ENCODE data around the gene APBB2. TPM values are rescaled to one million over a fixed set of nuclear protein-coding genes. Genes with fewer than 3 reads are reported as not detected.

APBB2 gene
- total and polyA plus RNA-seq, 2 donors (not counting 1 experiment from before 2014, with no cell fraction given): 4.4 to 15.8 TPM

DNA sequence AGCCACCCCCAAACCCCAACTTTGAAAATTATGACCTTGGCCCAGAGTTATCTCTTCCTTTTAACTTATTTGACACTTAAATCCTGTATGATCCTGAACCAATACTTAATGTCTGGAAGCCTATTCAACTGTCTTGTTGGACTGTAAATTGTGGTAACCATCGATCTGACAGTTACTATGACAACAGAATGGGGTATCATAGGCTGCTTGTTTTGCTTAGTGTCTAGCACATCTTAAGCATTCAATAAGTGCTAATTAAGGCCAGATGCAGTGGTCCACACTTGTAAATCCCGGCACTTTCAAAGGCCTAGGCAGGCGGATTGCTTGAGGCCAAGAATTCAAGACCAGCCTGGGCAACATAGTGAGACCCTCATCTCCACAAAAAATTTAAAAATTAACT lies 175.0 kb downstream of the APBB2 start:
- Mint-ChIP-seq H3K4me1 (no peaks in the 10 kb centered on the region), H3K27ac (no peak overlapping the region), H3K27me3 (no peaks in the 10 kb centered on the region), H3K4me3 (no peak overlapping the region), H3K9me3 (ENCODE audit: insufficient read depth) (peaks cover under 1% of the 10 kb centered on the region)
- H3K9me3 ChIP-seq (ENCODE audit: control extremely low read depth in 1 of 3, control insufficient read depth in 2 of 3, insufficient read depth in 1 of 3, low read length in 2 of 3): peaks cover 0 to 3% (median 0%) of the 10 kb centered on the region in 3 donors
- WGBS (ENCODE audit: insufficient coverage): 100% methylated on average over 2 of the region's 3 CpGs
- ChIA-PET POLR2A (no interaction called here), CTCF (no interaction called here)
- H3K4me1 ChIP-seq (ENCODE audit: control insufficient read depth in 2 of 2, insufficient read depth in 2 of 2, low read length in 2 of 2): no peaks in the 10 kb centered on the region
- H3K27me3 ChIP-seq (replicated peaks in 1 of 4; ENCODE audit: control extremely low read depth in 1 of 4, control insufficient read depth in 3 of 4, insufficient read depth in 4 of 4, low read length in 3 of 4): no peaks in the 10 kb centered on the region
- ATAC-seq (ENCODE audit: low read depth) (no peak), DNase-seq (no peak)
- H3K4me2 ChIP-seq (replicated peaks; ENCODE audit: low read depth, low read length, poor library complexity, severe bottlenecking): no peak overlapping the region
- no peaks in the 10 kb centered on the region for H4K20me1 ChIP-seq (ENCODE audit: control insufficient read depth, insufficient read depth, low read length, poor library complexity, severe bottlenecking)
- no peaks in the 10 kb centered on the region for H3K79me2 ChIP-seq (ENCODE audit: control insufficient read depth, insufficient read depth, low read length)
- TF ChIP-seq, protein P1, sequence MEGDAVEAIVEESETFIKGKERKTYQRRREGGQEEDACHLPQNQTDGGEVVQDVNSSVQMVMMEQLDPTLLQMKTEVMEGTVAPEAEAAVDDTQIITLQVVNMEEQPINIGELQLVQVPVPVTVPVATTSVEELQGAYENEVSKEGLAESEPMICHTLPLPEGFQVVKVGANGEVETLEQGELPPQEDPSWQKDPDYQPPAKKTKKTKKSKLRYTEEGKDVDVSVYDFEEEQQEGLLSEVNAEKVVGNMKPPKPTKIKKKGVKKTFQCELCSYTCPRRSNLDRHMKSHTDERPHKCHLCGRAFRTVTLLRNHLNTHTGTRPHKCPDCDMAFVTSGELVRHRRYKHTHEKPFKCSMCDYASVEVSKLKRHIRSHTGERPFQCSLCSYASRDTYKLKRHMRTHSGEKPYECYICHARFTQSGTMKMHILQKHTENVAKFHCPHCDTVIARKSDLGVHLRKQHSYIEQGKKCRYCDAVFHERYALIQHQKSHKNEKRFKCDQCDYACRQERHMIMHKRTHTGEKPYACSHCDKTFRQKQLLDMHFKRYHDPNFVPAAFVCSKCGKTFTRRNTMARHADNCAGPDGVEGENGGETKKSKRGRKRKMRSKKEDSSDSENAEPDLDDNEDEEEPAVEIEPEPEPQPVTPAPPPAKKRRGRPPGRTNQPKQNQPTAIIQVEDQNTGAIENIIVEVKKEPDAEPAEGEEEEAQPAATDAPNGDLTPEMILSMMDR (IDR thresholded peaks at IDR 0.05): no peak
- no peak for TF ChIP-seq EZH2 (IDR thresholded peaks at IDR 0.05; ENCODE audit: borderline replicate concordance, insufficient read depth, low read depth, low read length, poor library complexity, severe bottlenecking)
- no peaks in the 10 kb centered on the region for H3K36me3 ChIP-seq (replicated peaks in 1 of 2; ENCODE audit: control extremely low read depth in 1 of 2, control insufficient read depth in 1 of 2, extremely low read depth in 1 of 2, insufficient read depth in 2 of 2, low read length in 1 of 2)
- no peak overlapping the region for H3K4me3 ChIP-seq (ENCODE audit: control extremely low read depth in 1 of 5, extremely low read depth in 1 of 5, insufficient read depth in 1 of 5, low read depth in 2 of 5, low read length in 4 of 5)
- no peak overlapping the region for H2AFZ ChIP-seq (ENCODE audit: insufficient read depth, low read depth, low read length, poor library complexity, severe bottlenecking)
- H3K9ac ChIP-seq (ENCODE audit: low read length): no peak overlapping the region
- no peak overlapping the region for H3K27ac ChIP-seq (ENCODE audit: low read length in 2 of 2)
- intact Hi-C loops (cut with micrococcal nuclease): no loop called here

DNA sequence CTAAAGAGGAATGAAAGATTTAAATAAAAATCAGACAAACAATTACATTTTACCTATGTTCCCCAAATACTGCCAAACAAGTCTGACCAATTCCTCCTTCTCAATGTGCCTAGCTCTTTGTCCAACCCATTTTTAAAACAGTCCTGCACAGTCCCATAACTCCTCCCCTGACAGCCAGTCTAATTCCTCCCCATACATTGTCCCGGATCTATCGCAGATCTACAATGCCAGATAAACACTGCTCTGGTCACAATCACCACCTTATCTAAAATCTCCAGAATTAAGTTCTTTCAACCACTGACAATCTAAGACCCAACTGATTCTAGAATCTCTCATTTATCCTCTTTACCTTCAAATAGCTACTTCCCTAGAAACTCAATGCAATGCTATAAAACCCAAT lies 176.0 kb downstream of the APBB2 start:
- Mint-ChIP-seq H3K4me1 (no peaks in the 10 kb centered on the region), H3K9me3 (ENCODE audit: insufficient read depth) (no peaks in the 10 kb centered on the region), H3K27ac (no peak overlapping the region), H3K27me3 (no peaks in the 10 kb centered on the region), H3K4me3 (no peak overlapping the region)
- ATAC-seq (ENCODE audit: low read depth) (no peak), DNase-seq (no peak)
- POLR2A ChIA-PET: no interaction called here
- Histone ChIP-seq H3K27ac (ENCODE audit: low read length in 2 of 2) (no peak overlapping the region), H3K27me3 (replicated peaks in 1 of 4; ENCODE audit: control extremely low read depth in 1 of 4, control insufficient read depth in 3 of 4, insufficient read depth in 4 of 4, low read length in 3 of 4) (no peaks in the 10 kb centered on the region), H2AFZ (ENCODE audit: insufficient read depth, low read depth, low read length, poor library complexity, severe bottlenecking) (no peak overlapping the region), H3K9me3 (ENCODE audit: control extremely low read depth in 1 of 3, control insufficient read depth in 2 of 3, insufficient read depth in 1 of 3, low read length in 2 of 3) (peaks cover 0 to 3% (median 0%) of the 10 kb centered on the region in 3 donors), H3K4me1 (ENCODE audit: control insufficient read depth in 2 of 2, insufficient read depth in 2 of 2, low read length in 2 of 2) (no peaks in the 10 kb centered on the region), H4K20me1 (ENCODE audit: control insufficient read depth, insufficient read depth, low read length, poor library complexity, severe bottlenecking) (no peaks in the 10 kb centered on the region), H3K4me3 (ENCODE audit: control extremely low read depth in 1 of 5, extremely low read depth in 1 of 5, insufficient read depth in 1 of 5, low read depth in 2 of 5, low read length in 4 of 5) (no peak overlapping the region), H3K4me2 (replicated peaks; ENCODE audit: low read depth, low read length, poor library complexity, severe bottlenecking) (no peak overlapping the region), H3K9ac (ENCODE audit: low read length) (no peak overlapping the region), H3K36me3 (replicated peaks in 1 of 2; ENCODE audit: control extremely low read depth in 1 of 2, control insufficient read depth in 1 of 2, extremely low read depth in 1 of 2, insufficient read depth in 2 of 2, low read length in 1 of 2) (no peaks in the 10 kb centered on the region), H3K79me2 (ENCODE audit: control insufficient read depth, insufficient read depth, low read length) (no peaks in the 10 kb centered on the region)
- TF ChIP-seq EZH2 (IDR thresholded peaks at IDR 0.05; ENCODE audit: borderline replicate concordance, insufficient read depth, low read depth, low read length, poor library complexity, severe bottlenecking): no peak
- TF ChIP-seq, protein P1 (IDR thresholded peaks at IDR 0.05): no peak
- CTCF ChIA-PET: no interaction called here
- 100% methylated on average over 2 of the region's 2 CpGs for WGBS (ENCODE audit: insufficient coverage)
- intact Hi-C loops (cut with micrococcal nuclease): no loop called here
